ENCODE results near the gene TNRC18.
"Not testable (repeated sequence)": the region's sequence is repeated elsewhere in the genome, so short reads cannot be mapped to it uniquely, and the experiment has no call there.

TNRC18 gene

DNA sequence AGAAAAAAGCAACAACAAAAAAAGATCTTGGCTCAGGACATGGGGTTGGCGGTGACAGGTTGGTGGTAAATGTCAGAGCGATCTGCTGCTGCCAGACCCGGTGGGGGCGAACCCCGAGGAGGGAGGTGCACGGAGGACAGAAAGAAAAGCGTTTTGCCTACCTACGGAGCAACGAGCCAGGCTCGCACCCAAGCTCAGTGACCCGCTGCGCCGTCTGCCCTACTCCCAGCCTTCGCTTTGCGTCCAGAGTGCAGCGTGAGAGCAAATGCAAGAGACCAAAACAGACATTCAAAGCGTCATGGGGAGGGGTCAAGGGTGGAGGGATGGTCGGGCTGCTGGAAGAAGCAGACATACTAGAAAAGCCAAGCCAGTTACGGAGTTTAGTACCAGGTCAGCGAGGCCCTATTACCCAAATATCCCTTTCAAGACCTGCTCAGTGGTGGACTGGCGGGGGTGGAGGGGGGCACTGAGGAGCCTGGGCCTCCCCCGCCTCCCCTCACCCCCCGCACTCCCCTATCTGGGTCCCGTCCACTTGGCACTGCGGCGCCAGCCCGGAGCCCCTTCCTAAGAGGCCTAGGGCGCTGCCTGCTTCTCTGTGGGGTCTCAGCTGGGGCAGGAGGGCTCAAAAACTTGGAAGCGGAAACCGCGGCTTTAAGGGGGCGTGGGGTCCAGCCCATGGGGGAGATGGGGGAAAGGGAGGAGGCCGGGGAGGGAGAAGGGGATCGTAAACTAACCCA, 74.0 kb downstream of the TNRC18 start:
- no peak for DNase-seq (ENCODE audit: low spot score)

DNA sequence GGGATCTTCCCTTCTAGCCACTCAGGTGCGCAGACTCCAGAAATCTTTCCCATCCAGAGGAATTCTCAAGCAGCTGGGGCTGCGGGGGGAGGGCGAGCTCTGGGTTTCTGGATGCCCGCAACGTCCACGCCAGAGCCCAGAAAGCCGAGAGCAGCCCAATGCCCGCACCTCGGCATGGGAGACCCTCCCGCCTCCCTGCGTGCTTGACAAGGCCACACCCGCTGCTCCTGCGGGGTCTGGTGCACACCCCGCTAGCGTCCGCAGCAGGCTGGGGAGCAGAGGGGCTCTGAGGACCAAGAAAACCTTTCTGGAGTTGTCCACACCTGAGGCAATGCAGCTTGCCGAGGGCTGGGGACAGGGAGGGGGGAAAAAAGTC, 74.6 kb downstream of the TNRC18 start:
- no peak for DNase-seq (ENCODE audit: low spot score)

DNA sequence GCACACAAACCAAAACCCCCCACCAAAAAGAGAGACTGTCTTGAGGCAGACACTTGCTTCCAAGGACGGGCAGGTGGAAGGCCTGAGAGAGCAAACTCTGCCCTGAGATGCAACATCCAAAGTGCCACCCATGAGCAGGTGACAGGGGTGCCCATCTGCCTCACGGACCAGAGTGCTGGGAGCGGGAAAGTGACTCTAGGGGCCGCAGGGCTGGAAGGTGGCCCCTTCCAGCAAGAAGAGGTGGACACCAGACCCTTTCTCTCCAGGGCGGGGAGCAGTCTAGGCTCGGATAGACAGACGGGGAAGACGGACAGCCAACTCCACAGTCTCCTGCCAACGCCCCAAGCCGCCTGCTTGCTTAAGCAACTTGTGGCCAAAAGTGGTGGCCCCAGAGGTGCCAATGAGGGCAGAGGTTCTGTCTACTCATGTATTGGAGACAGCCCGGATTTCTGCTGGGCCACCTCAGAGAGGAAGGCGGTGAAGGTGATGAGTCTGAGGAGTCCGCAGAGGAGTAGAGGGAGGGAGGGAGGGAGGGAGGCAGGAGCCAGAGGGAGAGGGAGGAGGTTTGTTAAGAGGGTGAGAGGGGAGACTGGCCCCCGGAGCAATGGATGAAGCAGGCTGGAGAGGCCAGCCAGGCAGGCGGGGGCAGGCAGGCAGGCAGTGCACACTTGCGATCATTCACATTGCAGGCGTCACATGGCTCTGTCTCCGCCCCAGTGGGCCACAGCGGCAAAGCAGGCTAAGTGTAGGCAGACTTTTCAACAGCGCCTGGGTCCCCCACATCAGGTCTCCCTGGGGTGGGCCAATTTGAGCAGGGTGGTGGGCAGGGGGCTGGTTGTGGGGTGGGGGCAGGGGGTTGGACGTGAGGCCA, 75.3 kb downstream of the TNRC18 start:
- DNase-seq (ENCODE audit: low spot score) = no peak

DNA sequence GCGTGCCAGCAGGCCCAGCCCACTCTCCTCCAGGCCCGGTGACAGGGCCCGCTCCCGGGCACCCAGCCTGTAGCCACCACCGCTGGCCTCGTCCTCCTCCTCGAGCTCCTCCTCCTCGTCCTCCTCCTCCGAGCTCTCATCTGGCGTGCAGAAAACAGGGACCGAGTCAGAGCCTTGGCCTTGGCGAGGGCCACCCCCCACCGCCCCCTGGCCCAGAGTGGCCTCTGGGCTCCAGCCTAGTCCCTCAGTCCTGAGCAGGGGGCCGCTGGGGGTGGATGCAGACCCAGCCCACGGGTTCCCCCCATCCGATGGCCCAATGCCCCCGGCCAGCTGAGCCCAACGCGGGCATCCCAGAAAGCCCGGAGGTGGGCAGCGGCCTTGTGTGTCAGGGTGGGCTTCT, 78.0 kb downstream of the TNRC18 start:
- DNase-seq (ENCODE audit: low spot score) = no peak

DNA sequence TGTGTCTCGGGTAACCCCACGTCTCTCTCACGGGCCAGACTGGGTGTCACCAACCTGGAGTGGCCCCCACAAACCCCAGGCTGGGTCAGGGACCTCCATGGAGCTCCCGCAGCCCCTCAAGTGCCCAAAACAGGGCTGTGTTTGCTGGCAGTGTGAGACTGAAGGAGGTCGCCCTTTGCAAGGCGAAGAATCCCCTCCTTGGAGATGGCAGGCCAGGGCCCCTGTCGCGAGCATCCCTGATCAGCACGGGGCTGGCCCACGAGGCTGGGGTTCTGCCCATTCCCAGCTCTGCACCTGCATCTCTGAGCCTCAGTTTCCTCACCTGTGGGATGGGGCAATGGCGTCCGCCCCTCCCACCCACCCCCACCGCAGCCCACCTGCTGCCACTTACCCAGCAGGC, 78.5 kb downstream of the TNRC18 start:
- no peak for DNase-seq (ENCODE audit: low spot score)

DNA sequence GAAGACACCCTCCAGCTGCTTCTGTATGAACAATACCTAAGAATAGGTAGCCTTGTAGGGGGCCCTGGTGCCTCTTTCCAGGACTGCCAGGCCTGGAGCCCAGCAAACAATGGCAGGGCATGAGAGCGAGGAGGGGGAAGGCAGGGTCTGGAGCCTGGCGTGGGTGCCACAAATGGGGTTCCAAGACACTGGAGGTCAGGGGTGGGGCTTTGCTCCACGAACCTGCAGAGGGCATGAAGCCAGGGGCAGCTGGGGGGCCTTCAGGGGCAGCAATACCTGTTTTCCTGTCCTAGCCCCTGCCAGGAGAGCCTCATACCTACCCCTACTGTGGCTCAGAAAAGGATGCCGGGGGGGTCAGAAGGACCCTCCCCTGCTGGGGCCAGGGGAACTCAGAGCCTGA, 79.3 kb downstream of the TNRC18 start:
- DNase-seq (ENCODE audit: low spot score) = no peak

DNA sequence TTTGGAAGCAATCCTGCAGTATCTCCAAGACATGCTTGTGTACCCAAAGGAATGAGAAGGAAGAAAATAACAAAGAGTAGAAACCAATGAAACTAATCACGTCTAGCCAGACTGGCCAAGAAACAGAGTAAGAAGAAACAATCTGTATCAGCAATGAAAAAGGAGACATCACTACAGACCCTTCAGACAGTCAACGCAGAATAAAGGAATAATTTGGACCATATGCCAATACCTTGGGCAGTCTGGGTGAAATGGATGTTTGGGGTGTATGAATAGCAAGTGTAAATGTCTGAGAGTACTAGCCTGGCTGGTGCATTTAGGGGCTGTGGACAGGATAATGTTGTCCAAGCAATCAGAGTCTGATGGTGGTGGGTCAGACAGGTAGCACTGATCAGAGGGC, 79.8 kb downstream of the TNRC18 start:
- DNase-seq (ENCODE audit: low spot score) = no peak

DNA sequence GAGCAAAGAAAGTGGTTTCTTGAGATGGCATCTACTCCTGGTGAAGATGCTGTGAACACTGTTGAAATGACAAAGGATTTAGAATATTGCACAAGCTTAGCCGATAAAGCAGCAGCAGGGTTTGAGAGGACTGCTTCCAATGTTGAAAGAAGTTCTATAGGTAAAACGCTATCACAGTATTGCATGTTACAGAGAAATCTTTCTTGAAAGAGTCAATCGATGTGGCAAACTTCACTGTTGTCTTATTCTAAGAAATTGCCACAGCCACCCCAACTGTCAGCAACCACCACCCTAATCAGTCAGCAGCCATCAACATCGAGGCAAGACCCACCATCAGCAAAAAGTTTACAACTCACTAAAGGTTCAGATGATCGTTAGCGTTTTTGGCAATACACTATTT, 81.0 kb downstream of the TNRC18 start:
- no peak for DNase-seq (ENCODE audit: low spot score)

DNA sequence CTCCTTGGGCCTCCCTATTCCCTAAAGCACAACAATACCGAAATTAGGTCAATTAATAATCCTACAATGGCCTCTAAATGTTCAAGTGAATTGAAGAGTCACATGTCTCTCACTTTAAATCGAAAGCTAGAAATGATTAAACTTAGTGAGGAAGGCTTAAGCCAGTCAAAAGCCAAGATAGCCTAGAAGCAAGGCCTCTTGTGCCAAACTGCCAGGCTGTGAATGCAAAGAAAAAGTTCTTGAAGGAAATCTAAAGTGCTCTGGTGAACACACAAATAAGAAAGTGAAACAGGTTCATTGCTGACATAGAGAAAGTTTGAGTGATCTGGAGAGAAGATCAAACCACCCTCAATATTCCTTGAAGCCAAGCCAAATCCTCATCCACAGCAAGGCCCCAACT, 83.7 kb downstream of the TNRC18 start:
- DNase-seq (ENCODE audit: low spot score) = no peak

DNA sequence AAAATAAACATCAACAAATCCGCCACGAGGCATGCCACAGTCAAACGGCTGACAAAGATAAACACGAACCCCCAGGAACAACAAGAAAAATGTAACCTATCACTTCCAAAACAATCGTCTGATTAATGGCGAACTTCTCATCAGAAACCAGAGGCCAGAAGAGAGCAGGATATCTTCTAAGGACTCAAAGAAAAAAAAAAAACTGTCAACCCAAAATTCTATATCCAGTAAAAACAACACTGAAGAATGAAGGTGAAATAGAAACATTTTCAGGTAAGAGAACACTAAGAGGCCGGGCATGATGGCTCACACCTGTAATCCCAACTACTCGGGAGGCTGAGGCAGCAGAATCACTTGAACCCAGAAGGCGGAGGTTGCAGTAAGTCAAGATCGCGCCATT, 86.6 kb downstream of the TNRC18 start:
- no peak for DNase-seq (ENCODE audit: low spot score)

DNA sequence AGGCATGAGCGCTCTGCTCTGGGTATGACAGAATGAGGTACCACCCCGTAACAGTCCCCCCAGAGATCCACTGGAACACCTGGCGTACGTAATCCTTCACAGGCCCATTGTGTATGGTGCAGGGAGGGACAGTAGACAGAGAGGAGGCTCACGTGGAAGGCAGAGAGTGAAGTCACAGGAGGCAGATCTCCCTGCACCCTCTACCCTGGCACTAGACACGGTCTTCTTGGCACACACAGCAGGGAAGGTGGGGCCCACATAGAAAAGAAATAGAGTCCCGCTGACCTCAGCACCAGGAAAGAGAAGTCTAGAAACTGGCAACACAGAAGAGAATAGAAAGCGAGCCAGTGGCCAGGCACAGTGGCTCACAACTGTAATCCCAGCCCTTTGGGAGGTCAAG, 89.0 kb downstream of the TNRC18 start:
- DNase-seq (ENCODE audit: low spot score) = no peak

DNA sequence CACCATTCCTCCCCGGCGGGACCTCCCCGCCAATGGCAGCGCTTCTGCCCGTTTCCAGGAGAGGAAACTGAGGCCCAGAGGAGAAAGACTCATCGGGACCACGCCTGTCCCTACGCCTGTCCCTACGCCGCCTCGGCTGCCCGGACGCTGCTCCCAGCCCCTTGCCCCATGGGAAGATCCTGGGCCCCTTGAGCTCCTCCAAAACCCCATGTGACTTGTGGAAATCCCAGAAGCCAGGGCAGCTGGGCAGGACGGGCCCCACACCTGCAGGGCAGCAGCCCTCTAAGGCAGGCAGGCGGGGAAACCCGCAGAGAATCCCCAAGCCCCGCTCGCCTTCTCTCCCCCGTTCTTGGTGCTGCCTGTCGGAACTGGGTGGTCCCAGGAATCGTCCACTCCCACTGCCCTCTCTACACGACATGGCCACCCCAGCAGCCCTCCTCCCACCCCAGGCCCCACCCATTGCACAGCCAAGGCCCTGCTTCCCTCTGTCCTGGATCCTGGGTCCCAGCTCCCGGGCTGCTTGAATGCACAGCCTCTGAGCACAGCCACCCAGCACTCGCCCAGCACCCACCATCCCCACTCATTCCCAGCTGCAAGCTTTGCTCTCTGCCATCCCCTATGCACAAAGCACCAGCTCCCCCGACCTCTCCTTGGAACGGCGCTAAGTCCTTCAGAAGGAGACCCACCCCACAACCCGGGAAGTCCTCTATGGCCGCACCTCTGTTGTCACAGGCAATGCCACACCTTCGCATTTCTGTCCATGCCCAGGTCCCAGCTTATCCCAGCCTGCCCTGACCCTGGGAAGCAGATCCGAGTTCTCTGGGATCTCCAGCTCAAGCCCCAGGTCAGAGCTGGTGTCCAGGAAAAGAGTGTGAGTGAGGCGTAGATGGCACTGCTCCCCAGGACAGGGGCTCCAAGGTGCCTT, 90.3 kb downstream of the TNRC18 start:
- DNase-seq (ENCODE audit: low spot score) = no peak

DNA sequence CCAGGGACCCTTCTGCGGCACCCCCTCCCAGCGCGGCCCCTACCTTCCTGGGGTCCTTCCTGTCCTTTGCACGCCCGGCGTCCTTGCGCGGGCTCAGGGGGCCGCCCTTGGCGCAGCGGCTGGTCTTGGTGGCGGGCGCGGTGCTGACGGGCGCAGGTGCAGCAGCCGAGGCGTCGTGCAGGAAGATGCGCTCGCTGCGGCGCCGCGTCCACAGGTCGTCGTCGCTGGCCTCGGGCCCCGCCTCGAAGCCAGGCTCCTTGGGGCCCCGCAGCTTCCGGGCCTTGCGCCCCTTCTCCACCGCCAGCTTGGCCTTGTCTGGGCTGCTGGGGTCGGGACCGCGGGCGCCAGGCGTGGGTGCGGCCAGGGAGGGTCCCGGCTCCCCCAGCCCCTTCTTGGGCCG, 91.1 kb downstream of the TNRC18 start:
- no peak for DNase-seq (ENCODE audit: low spot score)

DNA sequence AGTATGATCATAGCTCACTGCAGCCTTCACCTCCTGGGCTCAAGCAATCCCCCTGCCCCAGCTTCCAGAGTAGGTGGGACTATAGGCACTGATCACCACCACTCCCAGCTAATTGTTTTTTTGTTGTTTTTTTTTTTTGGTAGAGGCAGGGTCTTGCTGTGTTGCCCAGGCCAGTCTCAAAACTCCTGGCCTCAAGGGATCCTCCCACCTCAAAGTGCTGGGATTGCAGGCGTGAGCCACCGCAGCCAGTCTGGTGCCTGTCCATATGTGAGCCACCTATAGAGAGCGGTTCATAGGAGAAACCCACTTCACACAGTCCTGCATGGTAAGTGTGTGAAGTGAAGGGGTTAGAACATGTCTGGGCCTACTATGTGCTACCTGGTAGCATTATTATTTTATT, 93.3 kb downstream of the TNRC18 start:
- no peak for DNase-seq (ENCODE audit: low spot score)

DNA sequence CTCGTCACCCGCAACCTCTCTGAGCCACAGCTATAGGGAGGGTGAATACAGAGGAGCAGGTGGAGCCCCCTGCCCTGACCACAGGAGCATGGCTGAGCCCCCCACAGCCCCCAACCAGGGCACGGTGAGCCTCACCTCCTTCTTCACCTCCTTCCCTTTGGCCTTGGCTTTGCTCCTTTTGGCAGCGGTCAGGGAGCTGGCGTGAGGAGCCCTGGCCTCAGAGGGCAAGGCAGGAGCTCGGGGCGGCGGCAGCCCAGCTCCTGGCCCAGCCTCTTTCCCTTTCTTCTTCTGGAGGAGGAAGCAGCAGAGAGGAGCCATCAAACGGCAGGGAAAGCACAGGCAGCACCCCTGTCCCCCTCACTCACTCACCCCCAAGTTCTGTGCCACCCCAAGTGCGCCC, 98.7 kb downstream of the TNRC18 start:
- DNase-seq (ENCODE audit: low spot score) = no peak

DNA sequence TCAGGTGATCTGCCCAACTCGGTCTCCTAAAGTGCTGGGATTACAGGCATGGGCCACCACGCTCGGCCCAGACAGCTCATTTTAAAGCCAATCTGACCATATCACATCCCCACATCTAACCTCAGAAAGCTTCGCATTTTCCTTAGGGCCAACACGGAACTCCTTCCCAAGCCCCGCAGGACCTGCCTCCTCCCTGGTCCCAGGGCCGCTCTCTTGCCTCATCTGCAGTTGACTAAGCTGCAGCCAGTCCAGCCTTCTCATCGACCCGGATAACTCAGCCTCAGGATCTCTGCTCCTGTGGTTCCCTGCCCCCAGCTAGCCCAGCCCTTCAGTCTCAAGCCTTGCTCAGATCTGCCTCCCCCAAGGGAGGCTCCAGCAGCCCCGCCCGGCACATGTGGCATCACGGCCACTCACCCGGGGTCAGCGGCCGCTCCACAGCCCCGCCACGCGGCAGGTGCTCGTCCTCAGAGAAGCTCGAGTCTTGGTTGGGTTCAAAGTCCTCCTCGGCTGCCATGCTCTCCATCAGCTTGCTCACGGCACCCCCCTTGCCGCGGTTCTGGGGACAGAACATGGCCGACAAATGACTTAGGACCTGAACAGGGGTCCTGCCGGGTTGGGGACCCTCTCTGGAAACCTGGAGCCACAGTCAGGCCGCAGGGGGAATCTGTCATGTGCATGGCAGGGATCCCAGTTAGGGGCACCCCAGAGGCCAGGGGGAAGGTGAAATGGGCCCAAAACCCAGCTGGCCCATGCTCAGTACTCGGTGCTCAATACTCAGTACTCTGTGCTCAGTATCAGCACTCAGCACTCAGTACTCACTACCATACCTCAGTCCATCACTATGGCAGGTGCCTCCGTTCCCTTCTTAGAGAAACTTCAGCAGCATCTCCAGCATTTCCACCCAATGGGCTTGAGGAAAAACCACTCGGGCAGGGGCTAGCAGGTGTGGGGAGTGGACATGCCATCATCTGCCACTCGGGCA, 99.5 kb downstream of the TNRC18 start:
- not testable (repeated sequence) for DNase-seq (ENCODE audit: low spot score)

DNA sequence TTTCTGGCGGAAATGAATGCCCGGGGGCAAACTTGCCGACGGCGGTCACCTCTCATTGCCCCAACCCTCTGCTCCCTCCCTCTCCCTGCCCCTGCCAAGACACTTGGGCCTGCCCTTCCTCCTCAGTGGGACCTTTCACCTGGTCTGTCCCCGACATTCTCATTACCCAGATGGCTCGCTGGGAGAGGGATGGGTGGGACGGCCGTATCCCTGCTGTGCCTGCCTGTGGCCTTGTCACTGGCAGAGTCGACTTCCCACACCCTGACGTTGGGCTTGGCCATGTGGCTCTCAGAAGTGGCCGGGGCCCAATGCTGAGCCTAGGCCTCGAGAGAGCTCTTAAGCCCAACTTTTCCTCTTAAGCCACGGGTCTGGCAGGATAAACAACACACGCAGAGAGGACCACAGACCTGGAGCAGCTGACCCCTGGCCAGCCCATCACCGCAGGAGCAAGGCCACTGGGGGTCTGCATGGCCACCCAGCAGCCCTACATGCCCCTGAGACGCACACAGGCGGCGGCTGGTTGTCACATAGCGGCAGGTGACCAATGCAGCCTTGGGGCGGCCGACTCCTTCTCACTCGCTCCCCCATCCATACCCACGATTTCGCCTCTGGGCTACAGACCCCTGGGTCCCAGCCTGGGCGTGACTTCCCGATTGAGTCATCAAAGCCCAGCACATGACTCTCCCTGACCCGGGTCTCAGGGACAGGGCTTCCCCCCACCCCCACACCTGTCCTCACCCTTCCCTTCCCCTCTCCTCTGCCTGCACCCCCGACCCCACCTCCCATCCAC, 100.8 kb downstream of the TNRC18 start:
- no peak for DNase-seq (ENCODE audit: low spot score)

DNA sequence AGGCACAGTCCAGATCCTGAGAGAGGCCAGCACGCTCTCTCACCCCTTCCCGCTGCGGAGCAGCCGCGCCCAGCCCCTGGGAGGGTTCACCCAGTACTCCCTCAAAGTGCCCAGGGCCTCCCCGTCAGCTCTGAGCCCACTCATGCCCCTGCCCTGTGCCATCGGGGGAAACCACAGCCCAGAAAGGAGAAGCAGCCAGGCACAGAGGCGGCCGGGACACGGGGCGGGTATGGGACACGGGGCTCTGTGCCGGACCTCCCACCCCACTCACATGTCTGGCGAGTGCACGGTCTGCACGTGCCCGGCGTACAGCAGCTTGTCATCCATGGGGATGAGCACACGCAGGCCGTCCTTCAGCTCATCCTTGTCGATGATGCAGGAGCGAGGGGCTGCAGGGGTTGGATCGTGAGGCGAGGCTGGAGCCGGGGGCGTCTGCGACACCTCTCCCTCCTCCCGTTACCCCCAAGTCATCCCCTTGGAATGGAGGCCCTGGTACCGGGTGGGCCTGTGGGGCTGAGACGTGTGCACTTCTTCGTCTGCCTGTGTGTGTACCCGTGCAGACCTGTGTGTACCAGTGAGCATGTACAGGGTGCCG, 102.7 kb downstream of the TNRC18 start:
- DNase-seq (ENCODE audit: low spot score) = no peak

DNA sequence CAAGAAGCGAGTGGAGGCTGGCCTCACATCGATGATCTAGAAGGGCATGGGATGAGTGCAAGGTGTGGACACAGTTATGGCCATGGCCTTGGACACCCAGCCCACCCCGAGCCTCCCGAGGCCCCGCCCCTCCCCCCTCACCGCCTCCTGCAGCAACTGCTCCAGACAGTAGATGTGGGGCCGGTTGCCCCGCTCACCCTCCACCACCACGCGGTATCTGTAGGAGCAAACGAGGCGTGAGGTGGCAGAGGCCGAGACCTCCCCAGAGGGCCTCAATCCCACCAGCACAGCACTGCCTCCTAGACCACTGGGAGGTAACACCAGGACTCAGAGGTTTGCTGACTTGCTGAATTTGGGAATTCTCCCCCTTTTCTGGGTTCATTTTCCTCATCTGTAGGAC, 103.2 kb downstream of the TNRC18 start:
- DNase-seq (ENCODE audit: low spot score) = no peak

DNA sequence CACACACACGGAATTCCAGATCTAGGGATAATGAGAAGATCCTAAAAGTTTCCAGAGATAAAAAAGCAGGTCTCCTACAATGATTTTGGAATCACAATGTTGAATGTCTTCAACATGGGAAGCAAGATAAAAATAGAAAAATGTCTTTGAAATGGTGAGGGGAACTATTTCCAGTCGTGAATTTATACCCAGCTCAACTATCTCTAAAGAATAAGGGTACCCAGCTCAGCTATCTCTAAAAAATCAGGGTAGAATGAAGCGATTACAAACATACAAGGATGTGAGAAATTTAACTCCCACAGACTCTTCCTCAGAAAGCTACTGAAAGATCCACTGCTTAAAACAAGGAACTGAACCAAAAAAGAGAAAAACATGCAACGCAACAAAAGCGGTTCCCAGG, 105.0 kb downstream of the TNRC18 start:
- DNase-seq (ENCODE audit: low spot score) = not testable (repeated sequence)
